HUES48 (cell line): ENCODE results near the gene SDK1.
"Not testable (repeated sequence)": the region's sequence is repeated elsewhere in the genome, so short reads cannot be mapped to it uniquely, and the experiment has no call there.

Experiments
- H3K27ac ChIP-seq: one replicate; pipeline ENCODE4 v1.7.0; 2013; ENCODE audit warnings: low read depth, low read length, inconsistent platforms
- H3K27me3 ChIP-seq: 2 replicates; pipeline ENCODE4 v1.6.1; 2013; ENCODE audit warnings: mild to moderate bottlenecking, low read length; ENCODE audit not compliant: control insufficient read depth, insufficient read depth
- H3K36me3 ChIP-seq: 2 replicates; pipeline ENCODE4 v1.6.1; 2013; ENCODE audit warnings: low read length; ENCODE audit not compliant: control insufficient read depth, insufficient read depth
- H3K4me1 ChIP-seq: 2 replicates; pipeline ENCODE4 v1.6.1; 2013; ENCODE audit warnings: mild to moderate bottlenecking, low read length; ENCODE audit not compliant: control insufficient read depth, insufficient read depth
- H3K4me3 ChIP-seq: 2 replicates; pipeline ENCODE4 v1.5.1; 2013; ENCODE audit warnings: mild to moderate bottlenecking, low read depth, low read length
- H3K9ac ChIP-seq: 2 replicates; pipeline ENCODE4 v1.6.1; 2013; ENCODE audit warnings: mild to moderate bottlenecking, low read depth, low read length, moderate library complexity
- H3K9me3 ChIP-seq: 2 replicates; pipeline ENCODE4 v1.6.1; 2013; ENCODE audit warnings: low read length; ENCODE audit not compliant: control insufficient read depth, insufficient read depth

Gene SDK1

GRCh38 chr7:3918576-3918975, 617.5 kb downstream of the SDK1 start:
- Histone ChIP-seq H3K27me3 (no peaks in the 10 kb centered on the region), H3K9ac (no peak overlapping the region), H3K27ac (no peak overlapping the region), H3K36me3 (no peaks in the 10 kb centered on the region), H3K4me1 (peaks cover 7% of the 10 kb centered on the region; the same call in 1 of the 2 replicates), H3K9me3 (no peaks in the 10 kb centered on the region), H3K4me3 (no peak overlapping the region)

DNA sequence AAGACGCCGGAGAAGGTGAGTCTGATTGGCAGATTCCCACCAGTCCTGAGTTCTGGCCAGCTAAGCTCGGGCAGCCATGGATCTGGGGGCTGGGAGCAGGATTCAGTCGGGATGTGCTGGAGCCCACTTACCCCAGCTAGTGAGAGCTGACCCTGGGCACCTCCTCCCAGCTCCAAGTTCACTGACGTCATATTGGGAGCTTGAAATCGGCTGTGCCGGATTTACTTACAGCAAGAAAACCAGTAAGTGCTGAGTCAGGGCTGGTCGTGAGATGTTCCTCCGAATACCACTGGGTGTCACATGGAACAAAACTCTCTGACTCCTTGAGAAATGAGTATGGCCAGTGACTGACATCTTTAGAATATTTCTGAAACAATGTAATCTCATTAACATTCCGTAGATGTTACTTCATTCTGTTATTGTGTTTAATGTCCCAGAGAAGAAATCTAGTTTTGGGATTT, 621.2 kb downstream of the SDK1 start:
- H3K27me3 ChIP-seq, result no peaks in the 10 kb centered on the region
- peaks cover 7% of the 10 kb centered on the region; the same call in 1 of the 2 replicates for H3K4me1 ChIP-seq
- no peak overlapping the region; the same call in 1 of the 2 replicates for H3K9ac ChIP-seq
- H3K4me3 ChIP-seq, result no peak overlapping the region
- peak overlapping the region; percentile 36 for H3K27ac ChIP-seq
- no peaks in the 10 kb centered on the region for H3K9me3 ChIP-seq
- no peaks in the 10 kb centered on the region for H3K36me3 ChIP-seq

DNA sequence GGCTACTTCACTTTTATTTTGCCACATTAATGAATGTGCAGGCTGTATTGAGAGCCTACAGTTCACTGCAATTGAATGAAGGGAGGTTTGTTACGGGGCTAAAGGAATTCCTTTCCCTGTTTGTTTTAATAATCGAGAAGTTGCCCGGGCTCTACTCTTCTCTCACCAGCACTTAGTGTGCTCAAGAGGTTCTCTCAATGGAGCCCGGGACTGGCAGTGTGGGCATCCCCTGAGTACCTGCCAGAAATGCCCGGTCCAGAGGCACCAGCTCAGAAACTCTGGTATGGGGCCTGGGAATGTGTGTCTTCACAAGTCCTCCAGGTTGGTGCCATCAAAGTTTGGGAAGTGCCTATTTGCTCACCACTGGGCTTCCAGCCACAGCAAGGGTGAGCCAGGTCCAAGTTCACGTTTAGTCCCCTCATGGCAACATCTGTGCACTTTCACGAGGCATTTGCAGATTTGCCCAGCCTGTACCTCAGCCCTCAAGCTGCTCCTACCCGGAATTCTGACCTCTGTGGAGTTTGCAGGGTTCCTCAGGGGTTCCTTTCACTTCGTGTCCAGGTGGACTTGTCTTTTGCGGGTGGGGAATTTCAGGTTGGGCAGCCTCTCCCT, 622.4 kb downstream of the SDK1 start:
- H3K9me3 ChIP-seq, result no peaks in the 10 kb centered on the region
- H3K36me3 ChIP-seq, result no peaks in the 10 kb centered on the region
- H3K4me1 ChIP-seq, result peaks cover 10% of the 10 kb centered on the region; the same call in 1 of the 2 replicates
- H3K27ac ChIP-seq, result no peak overlapping the region
- H3K4me3 ChIP-seq, result no peak overlapping the region
- no peak overlapping the region for H3K9ac ChIP-seq
- H3K27me3 ChIP-seq, result no peaks in the 10 kb centered on the region

GRCh38 chr7:3924277-3924676, 623.2 kb downstream of the SDK1 start:
- H3K9ac ChIP-seq, result no peak overlapping the region
- no peaks in the 10 kb centered on the region for H3K36me3 ChIP-seq

DNA sequence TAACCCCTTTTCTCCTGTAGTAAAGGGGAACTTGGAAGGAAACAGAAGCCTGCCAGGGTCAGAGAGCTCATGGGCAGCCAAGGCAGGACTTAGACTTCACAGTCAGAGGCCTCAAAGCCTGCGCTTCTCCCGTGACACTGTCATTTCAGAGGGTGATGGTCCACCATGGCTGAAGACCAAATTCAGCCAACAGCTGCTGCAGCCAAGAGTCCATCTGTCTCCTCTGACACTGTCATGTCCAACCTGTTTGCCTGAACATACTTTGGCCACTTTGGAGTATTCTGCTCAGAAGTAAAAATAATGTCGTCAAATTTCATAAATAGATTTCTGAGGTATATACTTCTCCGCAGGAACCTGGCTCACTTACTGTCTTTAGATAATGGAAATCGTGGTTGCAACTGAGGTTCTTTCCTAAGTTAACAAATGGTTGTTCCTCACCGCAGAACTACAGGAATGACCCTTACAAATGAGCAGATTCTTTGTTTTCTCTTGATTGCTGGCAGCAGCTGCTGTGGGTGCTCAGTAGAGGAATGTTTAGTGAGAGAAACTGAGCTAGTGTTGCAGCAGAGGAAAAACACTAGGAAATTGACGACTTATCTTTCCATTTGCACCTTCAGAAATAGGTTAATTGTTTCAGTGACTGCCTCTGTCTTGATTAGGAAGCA, 626.5 kb downstream of the SDK1 start:
- H3K27ac ChIP-seq, result no peak overlapping the region

More at GRCh38 chr7:3924277-3924676, 623.2 kb downstream of the SDK1 start:
- Histone ChIP-seq H3K27ac (no peak overlapping the region), H3K4me3 (no peak overlapping the region), H3K4me1 (peaks cover 10% of the 10 kb centered on the region; the same call in 1 of the 2 replicates), H3K9me3 (no peaks in the 10 kb centered on the region), H3K27me3 (no peaks in the 10 kb centered on the region)

GRCh38 chr7:3928727-3929515, 627.9 kb downstream of the SDK1 start:
- no peaks in the 10 kb centered on the region for H3K27me3 ChIP-seq
- no peak overlapping the region for H3K9ac ChIP-seq
- H3K4me1 ChIP-seq, result 0 out of 2 replicates have a peak, but pooled peaks cover 3% of the 10 kb centered on the region
- no peak overlapping the region for H3K4me3 ChIP-seq
- no peaks in the 10 kb centered on the region for H3K9me3 ChIP-seq
- no peak overlapping the region for H3K27ac ChIP-seq
- H3K36me3 ChIP-seq, result no peaks in the 10 kb centered on the region

More for the DNA sequence above, 626.5 kb downstream of the SDK1 start:
- H3K36me3 ChIP-seq, result no peaks in the 10 kb centered on the region
- H3K9ac ChIP-seq, result no peak overlapping the region
- no peak overlapping the region for H3K4me3 ChIP-seq
- H3K9me3 ChIP-seq, result no peaks in the 10 kb centered on the region
- 0 out of 2 replicates have a peak, but pooled peaks cover 4% of the 10 kb centered on the region for H3K4me1 ChIP-seq
- no peaks in the 10 kb centered on the region for H3K27me3 ChIP-seq

GRCh38 chr7:3931843-3932242, 630.8 kb downstream of the SDK1 start:
- Histone ChIP-seq H3K27me3 (no peaks in the 10 kb centered on the region), H3K9me3 (peaks cover 6% of the 10 kb centered on the region; the same call in 1 of the 2 replicates), H3K36me3 (no peaks in the 10 kb centered on the region), H3K27ac (no peak overlapping the region), H3K4me3 (no peak overlapping the region), H3K9ac (no peak overlapping the region), H3K4me1 (0 out of 2 replicates have a peak, but pooled peaks cover 3% of the 10 kb centered on the region)

- H3K27me3 ChIP-seq, result no peaks in the 10 kb centered on the region
- no peak overlapping the region for H3K4me3 ChIP-seq
- H3K9me3 ChIP-seq, result peaks cover 6% of the 10 kb centered on the region; the same call in 1 of the 2 replicates
- H3K36me3 ChIP-seq, result no peaks in the 10 kb centered on the region
- H3K4me1 ChIP-seq, result no peaks in the 10 kb centered on the region
- no peak overlapping the region for H3K27ac ChIP-seq
- H3K9ac ChIP-seq, result no peak overlapping the region
Measured at GRCh38 chr7:3937146-3937545, 636.1 kb downstream of the SDK1 start.

- Histone ChIP-seq H3K27ac (no peak overlapping the region), H3K4me3 (no peak overlapping the region), H3K4me1 (no peaks in the 10 kb centered on the region), H3K27me3 (no peaks in the 10 kb centered on the region), H3K9ac (no peak overlapping the region), H3K36me3 (no peaks in the 10 kb centered on the region), H3K9me3 (peaks cover 6% of the 10 kb centered on the region; the same call in 1 of the 2 replicates)
Measured at GRCh38 chr7:3937605-3938004, 636.6 kb downstream of the SDK1 start.

DNA sequence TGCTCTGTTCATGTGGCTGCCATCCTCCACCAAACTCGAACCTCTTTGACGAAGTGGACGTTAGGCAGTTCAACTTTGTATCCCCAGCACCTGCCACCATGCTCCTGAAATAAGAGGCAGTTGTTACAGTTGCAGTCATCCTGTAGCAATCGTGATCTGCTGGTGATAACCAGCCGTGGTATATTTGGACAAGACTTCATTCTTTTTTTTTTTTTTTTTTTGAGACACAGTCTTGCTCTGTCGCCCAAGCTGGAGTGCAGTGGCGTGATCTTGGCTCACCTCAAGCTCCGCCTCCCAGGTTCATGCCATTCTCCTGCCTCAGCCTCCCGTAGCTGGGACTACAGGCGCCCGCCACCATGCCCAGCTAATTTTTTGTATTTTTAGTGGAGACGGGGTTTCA, 640.7 kb downstream of the SDK1 start:
- not testable (repeated sequence) for H3K4me3 ChIP-seq, H3K4me1 ChIP-seq, H3K27ac ChIP-seq, H3K9ac ChIP-seq, H3K9me3 ChIP-seq, H3K27me3 ChIP-seq, H3K36me3 ChIP-seq
